Measurements from ENCODE around the gene NWD2.

The NWD2 gene

GRCh38 chr4:37441231-37442061 lies 196.9 kb downstream of the NWD2 start:
- no peak for DNase-seq

- DNase-seq, result no peak
Measured at GRCh38 chr4:37442062-37442323, 197.4 kb downstream of the NWD2 start.

- no peak for DNase-seq
Measured at GRCh38 chr4:37443137-37443536, 198.6 kb downstream of the NWD2 start.

DNA sequence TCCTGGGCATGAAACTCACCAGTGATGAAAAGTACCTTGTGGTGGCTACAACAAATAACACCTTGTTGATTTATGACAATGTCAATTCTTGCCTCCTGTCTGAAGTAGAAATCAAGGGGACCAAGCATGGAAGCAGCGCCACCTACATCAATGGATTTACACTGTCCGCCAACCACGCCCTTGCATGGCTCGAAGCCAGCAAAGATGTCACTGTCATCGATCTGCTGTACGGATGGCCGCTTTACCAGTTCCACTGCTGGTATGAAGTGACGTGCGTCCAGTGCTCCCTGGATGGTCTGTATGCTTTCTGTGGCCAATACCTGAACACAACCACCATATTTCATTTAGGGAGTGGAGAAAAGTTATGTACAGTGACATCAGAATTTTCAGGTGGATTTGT lies 200.5 kb downstream of the NWD2 start:
- no peak for DNase-seq

GRCh38 chr4:37446016-37446415 lies 201.5 kb downstream of the NWD2 start:
- DNase-seq, result no peak

DNA sequence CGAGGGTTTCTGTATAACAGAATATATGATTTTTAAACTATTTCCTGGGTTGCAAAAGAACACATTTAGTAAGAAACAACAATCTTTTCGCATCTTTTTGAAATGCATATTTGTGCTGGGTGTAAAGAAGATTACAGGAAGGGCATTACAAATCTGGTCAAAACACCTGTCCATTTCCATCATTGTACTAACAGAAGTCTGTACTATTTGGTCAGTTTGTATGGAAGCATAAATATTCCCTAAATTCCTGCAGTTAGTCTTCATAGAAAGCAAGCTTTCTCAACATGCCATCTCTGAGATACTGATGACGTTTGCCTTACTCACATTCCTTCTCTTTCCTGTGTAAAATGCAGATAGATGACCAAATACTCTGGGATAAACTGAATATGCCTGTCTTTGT lies 203.3 kb downstream of the NWD2 start:
- no peak for DNase-seq

DNA sequence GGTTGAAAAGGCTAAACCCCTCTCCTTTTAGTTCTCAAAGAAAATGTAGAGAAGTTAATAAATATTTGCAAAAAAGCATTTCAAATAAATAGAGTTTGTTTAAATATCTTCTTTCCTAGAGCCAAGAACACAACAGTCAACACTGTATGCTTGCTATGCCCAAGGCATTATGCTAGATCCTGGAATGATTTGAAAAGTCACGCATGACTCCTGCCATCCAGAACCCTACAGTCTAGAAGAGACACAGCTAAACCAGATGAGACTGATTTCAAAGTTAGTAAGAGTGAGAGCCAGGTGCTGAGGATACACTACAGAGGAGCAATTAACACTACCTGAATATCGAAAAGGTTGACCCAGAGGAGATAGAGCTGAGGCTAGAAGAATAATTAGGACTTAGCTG lies 205.8 kb downstream of the NWD2 start:
- DNase-seq, result no peak

GRCh38 chr4:37450911-37451310 lies 206.4 kb downstream of the NWD2 start:
- DNase-seq, result no peak

DNA sequence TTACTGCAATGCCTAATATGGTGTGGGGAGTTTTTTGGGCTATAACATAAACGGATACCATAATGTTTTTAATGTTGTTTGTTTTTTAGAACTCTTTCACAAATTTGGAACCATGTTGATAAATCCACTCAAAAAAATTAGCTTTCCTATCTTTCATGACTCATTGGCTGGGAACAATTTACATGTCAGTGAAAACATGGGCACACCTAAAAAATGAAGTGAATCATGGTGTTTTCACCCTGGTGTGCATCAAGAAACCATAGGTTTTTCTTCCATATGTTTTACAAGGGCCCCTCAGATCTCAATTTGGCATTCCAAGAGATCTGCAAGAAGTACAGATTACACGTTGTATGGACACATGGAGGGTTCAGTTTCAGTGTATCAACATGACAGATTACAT lies 207.1 kb downstream of the NWD2 start:
- DNase-seq, result no peak

GRCh38 chr4:37452952-37453280 lies 208.4 kb downstream of the NWD2 start:
- DNase-seq, result no peak

GRCh38 chr4:37453281-37453998 lies 208.9 kb downstream of the NWD2 start:
- peak; percentile 15 for DNase-seq

DNA sequence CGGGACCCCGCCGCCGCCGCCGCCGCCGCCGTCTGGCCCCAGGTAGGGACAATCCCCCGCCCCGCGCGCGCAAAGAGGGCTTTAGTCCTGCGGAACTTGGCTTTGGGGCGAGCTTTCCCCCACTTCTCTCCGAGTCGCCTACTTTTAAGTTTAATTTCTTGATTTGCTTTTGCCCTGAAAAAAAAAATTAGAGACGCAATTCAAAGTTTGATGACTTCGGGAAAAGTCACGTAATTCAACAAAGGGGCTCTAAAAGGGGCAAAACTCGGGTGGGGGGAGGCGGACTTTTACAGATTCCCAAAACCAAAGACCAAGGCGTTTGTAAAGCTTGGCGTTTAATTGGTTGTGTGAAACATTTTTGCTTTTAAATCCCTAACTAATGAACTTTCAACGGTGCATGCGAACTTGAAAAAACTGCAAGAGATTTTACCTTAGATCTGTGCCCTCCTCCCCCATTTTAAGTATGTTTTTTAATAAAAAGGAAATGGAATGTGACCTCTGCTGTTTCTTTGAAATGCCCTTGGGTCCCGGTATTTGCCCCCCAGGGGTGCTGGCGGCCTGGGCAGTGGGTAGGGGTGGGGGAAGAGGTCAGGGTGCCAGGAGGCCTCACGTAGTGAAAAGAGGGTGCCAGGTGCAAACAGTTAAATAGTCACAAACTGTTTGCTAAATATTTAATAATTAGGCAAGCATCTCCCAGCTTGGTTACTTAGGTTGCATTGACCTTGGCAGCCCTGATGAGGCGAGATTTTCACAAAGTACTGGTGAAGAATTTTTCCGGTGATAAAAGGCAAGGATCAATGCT lies 209.7 kb downstream of the NWD2 start:
- no peak for DNase-seq

GRCh38 chr4:37455301-37456131 lies 211.0 kb downstream of the NWD2 start:
- DNase-seq, result no peak

DNA sequence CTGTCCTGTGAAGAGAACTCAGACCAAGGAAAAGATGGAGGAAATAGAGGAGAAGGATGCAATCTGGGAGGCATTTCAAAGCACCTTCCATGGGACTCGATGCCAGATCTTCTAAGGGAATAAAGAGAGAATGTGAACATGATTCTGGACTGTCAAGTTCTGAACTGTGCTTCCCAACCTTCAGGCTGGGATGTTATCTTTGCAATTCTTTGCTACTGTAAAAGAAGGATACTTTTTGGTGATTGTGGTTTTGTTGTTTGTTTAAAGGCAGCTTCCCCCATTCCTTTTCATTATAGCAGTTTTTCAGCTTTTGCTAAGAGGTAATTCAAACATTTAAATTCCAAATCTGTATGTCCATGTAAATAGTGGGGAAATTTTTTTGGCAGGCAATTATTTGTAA lies 217.3 kb downstream of the NWD2 start:
- no peak for DNase-seq

DNA sequence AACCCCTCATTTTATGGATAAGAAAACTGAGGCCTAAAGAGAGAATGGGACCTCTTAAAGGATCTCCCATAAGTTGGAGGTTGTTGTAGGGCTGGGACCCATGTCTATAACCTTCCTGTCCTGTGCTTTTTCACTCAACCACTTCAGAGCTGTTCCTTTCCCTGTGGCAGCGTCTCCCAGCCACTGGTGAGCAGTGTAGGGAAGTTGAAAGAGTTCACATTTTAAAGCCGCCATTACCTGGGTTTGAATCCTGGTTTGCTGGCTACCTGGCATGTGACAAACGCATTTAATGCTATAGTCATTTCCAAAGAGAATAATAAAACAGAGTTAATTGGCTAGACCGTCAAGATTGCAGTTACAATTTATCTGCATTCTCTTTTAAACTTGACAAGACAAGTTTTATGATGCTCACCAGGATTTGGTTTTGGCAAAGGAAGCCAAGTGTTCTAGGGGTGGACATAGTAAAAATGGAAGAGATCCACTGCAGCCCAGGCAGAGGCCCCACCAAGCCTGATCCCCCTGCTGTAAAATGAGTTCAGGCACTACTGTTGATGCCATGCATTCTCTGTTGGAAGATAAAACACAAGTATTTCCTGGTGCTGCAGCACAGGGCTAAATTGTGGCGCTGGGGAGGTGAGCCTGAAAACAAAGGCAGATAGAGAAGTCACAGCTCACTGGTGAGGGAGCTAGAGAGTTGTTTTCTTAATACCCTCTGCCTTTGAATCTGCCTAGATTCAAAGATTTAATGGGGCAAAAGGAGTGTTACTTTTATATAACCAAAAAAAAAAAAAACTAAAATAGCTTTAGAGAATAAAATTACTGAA lies 218.7 kb downstream of the NWD2 start:
- no peak for DNase-seq

GRCh38 chr4:37464373-37465128 lies 220.0 kb downstream of the NWD2 start:
- no peak for DNase-seq

DNA sequence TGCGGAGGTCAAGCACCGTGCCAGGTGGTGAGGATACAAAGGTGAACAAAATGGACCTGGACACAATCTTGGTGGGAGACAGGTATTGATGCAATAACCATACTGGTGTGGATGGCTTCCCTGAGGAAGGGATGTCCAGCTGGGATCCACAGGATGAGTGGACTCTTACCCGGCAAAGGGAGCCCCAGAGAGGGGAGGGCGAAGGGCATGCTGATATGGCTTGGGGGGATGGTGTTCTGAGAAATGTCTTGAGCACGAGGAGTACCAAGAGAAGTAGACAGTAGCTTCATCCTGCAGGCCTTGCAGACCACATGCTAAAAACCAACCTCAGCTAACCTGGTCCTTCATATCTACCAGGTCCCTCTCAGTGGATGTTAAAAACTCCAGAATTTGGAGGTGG lies 220.8 kb downstream of the NWD2 start:
- DNase-seq, result no peak

GRCh38 chr4:37465845-37466244 lies 221.3 kb downstream of the NWD2 start:
- DNase-seq, result no peak

GRCh38 chr4:37467223-37467622 lies 222.7 kb downstream of the NWD2 start:
- no peak for DNase-seq

GRCh38 chr4:37467824-37468223 lies 223.3 kb downstream of the NWD2 start:
- no peak for DNase-seq

DNA sequence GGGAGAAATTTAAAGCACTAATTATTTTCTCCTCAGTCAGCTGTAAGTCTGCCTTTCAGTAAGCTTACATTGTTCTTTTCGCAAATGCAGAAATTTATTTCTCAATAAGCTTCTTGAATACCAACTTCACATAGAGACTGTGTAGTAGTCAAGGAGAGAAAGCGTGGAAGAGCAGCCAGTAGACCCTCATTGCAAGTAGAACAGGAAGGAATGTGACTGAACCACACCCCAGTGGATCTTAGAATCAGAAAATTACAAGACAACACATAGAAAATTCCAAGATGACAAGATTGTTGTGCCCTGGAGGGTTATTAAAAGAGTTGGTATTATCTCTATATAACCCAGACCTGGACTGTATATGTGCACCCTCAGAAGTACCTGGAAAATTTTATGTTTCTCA lies 224.7 kb downstream of the NWD2 start:
- no peak for DNase-seq
